HG02759 (cell line): ENCODE data around the gene TMEM229B.
"Not testable (repeated sequence)": the region's sequence is repeated elsewhere in the genome, so short reads cannot be mapped to it uniquely, and the experiment has no call there.

Experiments used
- ATAC-seq: cut with Tn5 transposase; IDR thresholded peaks from one replicate; pipeline ENCODE4 v1.9.1; 2021; ENCODE audit warnings: mild to moderate bottlenecking, moderate library complexity; ENCODE audit not compliant: unreplicated experiment

Gene TMEM229B

DNA sequence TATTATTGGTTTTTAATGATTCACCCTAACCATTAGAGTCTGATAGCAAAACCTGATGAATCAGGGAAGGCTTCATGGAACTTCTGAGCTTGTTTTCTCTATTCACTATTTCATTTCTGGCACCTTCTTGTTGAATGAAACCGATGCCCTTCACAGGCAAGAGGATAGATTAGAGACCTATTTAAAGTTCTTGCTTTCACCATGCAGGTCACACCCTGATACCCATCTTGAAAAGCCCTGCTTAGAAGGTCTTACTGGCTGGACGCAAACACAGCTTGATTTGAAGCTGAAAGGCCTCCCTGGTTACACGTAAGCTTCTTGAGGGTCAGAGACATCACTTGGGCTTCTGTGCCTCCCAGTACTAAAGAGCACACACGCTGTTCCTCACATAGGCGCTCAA is 29.2 kb downstream of the TMEM229B start:
- no peak for ATAC-seq

- no peak for ATAC-seq
Observed at GRCh38 chr14:67457782-67458181, 30.7 kb downstream of the TMEM229B start.

GRCh38 chr14:67456732-67457131 is 31.8 kb downstream of the TMEM229B start:
- no peak for ATAC-seq

DNA sequence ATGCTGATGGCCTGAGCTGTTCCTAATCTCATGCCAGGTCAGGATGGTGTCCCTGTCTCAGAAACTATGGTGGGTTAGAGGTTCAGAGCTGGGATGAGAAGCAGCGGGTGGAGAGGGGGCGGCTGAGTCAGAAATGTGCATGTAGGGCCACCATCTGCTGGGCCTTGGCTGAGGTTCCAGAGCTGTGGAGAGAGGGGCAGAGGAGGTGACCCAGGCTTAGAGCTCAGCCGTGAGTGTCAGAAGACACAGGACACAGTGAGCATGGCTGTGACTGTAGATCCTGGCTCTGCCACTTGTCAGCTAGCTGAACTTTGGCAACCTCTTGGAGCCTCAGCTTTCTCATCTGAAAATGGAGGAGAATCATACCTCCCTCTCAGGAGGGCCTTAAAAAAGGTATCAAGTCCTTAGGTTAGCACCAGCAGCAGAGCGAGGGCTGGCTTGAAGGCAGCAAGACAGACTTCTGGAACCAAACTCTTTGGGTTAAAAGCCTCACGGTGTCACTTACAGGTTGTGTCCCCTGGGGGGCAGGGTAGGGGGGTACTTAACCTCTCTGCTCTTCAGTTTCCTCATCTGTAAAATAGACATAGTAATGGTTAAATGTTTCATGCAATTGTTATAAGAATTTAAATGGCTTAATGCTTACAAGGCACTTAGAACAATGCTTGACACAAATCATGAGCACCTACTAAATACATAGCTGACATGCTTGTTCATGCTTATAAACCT is 34.8 kb downstream of the TMEM229B start:
- ATAC-seq = no peak

DNA sequence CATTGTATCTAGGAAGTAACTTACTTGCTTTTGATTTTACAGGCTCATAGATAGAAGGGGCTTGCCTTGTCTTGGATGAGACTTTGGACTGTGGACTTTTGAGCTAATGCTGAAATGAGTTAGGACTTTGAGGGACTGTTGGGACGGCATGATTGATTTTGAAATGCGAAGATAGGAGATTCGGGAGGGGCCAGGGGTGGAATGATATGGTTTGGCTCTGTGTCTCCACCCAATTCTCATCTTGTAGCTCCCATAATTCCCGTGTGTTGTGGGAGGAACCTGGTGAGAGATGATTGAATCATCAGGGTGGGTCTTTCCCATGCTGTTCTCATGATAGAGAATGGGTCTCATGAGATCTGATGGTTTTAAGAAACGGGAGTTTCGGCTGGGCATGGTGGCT is 36.9 kb downstream of the TMEM229B start:
- not testable (repeated sequence) for ATAC-seq

DNA sequence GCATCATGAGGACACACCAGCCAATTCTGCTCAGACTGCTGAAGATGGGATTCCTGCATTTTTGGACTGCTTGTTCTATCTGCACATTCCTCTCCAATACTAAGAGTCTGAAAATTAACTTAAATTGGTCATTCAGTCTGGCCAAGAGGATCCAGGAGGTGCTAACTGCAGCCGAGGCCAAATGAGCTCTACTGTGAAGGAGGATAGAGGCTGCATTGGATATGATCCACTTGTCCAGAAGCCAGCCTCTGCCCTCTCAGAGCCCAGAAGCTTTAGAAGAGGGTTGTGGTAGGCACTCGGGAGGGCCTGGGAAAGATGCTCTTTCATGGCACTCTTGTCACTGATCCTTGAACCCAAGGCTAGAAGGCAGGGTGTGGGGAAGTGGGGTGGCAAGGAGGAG is 39.4 kb downstream of the TMEM229B start:
- no peak for ATAC-seq

GRCh38 chr14:67447033-67447381 is 41.5 kb downstream of the TMEM229B start:
- no peak for ATAC-seq

GRCh38 chr14:67446371-67447032 is 42.0 kb downstream of the TMEM229B start:
- no peak for ATAC-seq

GRCh38 chr14:67444395-67444794 is 44.1 kb downstream of the TMEM229B start:
- no peak for ATAC-seq

GRCh38 chr14:67442139-67442906 is 46.2 kb downstream of the TMEM229B start:
- ATAC-seq = no peak

DNA sequence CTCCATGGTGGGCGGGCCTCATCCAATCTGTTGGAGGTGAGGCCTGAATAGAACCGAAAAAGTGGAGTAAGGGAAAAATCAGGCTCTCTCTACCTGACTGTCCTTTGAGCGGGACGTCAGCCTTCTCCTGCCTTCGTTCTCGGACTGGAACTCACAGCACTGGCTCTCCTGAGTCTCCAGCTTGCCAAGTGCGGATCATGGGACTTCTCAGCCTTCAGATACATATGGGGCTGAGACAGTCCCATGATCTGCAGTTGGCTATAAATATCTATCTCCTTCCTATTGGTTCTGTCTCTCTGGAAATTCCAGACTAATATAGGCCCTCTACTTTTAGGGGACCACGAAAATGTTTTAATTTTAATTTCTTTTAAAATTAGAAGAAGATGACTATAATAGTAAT is 46.8 kb downstream of the TMEM229B start:
- ATAC-seq = no peak

DNA sequence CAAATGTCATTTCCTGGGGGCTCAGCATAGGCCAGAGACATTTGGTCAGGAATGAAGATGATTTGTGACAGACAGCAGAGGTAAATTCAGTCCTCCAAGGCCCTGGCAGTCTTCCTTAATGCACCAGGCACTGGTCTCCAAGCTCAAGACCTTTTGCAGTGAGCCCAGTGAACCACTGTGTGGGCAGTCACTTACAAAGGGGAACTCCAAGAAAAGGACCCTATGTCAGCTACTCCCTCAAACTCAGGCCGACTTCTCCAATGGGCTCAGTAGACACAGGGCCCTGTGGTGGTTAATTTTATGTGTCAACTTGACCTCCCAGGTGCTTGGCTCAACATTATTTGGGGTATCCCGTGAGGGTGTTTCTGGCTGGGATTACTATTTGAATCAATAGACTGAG is 47.3 kb downstream of the TMEM229B start:
- no peak for ATAC-seq

DNA sequence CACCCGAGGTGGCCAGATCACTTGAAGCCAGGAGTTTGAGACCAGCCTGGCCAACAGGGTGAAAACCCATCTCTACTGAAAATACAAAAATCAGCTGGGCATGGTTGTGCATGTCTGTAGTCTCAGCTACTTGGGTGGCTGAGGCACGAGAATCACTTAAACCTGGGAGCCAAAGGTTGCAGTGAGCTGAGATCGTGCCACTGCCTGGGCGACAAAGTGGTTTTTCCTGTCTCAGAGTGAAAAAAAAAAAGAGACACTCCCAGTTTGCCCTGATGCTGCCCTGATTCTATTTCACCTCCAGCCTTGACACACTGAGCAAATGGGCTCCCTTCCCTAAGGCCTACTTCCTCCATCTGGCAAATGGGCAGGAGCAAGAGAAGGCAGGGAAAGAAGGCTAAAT is 48.0 kb downstream of the TMEM229B start:
- no peak for ATAC-seq

GRCh38 chr14:67438969-67439368 is 49.6 kb downstream of the TMEM229B start:
- ATAC-seq = no peak

DNA sequence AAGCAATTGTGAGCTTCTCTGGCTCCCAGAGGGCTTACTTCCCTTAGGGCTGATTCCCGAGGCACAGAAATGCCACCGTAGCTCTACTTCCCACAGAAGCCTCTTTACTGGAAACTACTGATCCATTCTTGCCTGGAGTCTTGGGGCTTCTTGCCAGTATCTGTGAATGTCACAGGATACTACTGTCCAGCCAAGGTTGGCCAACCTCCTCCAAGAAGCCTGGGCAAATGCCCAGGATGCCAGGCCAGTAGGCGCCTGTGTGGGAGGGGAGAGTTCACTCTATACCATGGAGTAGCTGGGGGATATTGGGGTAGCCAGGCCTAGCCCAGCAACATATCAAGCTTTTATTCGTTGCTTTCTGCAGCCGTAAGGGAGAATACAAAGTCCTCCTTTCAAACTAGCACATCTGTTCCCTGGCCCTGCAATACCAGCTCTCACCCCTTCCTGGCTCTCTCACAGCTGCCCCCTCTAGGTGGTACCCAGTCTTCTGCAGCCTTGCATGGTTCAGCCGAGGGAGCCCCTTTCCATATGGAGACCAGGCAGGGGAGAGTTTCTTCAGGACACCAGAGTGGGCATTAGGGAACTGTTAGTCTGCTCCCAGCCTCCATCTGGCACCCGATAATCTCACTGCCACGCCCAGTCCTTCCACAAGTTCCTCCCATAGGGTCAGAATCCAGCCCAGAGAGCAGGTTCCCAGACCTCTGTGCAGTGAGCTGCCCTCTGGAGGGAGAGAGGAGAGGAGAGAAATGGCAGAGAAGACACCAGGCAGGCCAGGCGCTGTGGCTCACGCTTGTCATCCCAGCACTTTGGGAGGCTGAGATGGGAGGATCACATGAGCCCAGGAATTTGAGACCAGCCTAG is 52.3 kb downstream of the TMEM229B start:
- ATAC-seq = no peak

- ATAC-seq = no peak
Observed at GRCh38 chr14:67435603-67436002, 52.9 kb downstream of the TMEM229B start.

- no peak for ATAC-seq
Observed at GRCh38 chr14:67432050-67432564, 56.4 kb downstream of the TMEM229B start.

DNA sequence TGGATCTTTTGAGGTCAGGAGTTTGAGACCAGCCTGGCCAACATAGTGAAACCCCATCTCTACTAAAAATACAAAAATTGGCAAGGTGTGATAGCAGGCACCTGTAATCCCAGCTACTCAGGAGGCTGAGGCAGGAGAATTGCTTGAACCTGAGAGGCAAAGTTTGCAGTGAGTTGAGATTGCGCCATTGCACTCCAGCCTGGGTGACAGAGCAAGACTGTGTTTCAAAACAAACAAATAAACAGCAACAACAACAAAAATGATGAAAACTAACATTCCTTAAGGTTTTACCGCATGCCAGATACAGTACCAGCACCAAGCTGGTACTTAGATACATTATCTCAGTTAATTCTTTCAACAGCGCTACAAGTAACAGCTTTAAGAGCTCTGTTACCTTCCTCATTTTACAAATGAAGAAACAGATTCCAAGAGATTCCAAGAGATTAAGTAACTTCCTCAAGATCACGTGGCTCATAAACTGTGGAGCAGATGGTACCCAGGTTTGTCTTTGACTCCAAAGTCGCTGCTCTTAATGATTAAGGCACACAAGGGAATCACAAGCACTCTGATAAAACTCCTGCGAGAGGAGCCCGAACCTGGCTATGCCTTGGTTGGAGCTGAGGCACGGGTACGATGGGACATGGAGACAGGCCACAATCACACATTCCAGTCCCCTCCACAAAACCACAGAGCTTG is 58.9 kb downstream of the TMEM229B start:
- ATAC-seq = no peak

DNA sequence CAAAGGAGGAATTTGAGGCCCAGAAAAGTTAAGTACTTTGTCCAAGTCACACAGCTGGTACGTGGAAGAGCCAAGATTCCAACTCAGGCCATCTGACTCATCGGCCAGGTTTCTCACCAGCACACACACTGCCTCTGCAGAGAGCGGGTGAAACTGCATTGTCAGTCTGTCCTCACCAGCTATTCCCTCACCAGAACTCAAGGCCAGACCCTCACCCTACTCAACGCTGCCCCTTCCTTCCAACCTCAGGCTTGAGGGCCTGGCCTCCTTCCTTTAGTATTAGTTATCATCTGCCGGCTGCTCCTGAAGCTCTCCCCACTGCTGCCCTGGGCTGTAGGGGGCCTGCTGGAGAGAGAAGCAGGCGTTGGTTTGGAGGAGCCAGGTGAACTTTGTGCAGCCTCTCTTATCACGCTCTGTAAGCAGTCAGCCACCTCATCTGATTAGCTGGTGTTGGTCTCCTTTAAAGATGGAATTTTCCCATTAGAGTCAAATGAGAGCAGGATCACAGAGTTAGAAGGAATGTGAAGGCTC is 60.0 kb downstream of the TMEM229B start:
- no peak for ATAC-seq
